ENCODE measurements around the gene DMD. TPM values are rescaled to one million over a fixed set of nuclear protein-coding genes. Genes with fewer than 3 reads are reported as not detected.

The DMD gene
- total and polyA plus RNA-seq, 2 of the 8 experiments (the other 6 are each of a cell fraction or from before 2014, with no cell fraction given): 4.8 to 7.4 TPM

DNA sequence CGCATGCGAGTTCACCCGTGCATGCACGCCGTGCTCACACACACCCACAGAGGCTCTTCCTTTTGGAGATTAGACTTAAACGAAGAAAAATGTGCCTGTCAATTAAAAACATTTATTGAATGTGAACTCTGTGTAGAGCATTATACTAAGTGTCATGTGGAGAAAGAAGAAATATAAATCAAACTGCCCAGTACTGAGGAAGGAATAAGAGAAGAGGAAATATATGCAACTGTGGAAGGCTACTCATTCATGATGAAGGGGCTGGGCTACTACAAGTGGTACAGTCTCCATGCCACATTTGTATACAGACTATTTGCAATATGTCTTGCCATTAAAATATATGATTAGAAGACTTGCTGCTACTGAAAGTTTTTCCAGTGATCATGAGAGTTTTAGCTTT is 714.7 kb downstream of the DMD start:
- CTCF ChIA-PET (ENCODE audit: partially characterized antibody): no interaction called here
- no peaks in the 10 kb centered on the region for H3K4me1 ChIP-seq (replicated peaks in 1 of 4; ENCODE audit: control insufficient read depth in 3 of 4, insufficient read depth in 4 of 4, low read length in 3 of 4)
- no peak for FAIRE-seq

More for the DNA sequence above, 714.7 kb downstream of the DMD start:
- no peak overlapping the region for H2BK5ac ChIP-seq (ENCODE audit: low read depth, low read length)
- no peak overlapping the region for H3K23ac ChIP-seq (ENCODE audit: insufficient read length)
- POLR2A ChIA-PET (ENCODE audit: partially characterized antibody): no interaction called here
- no peaks in the 10 kb centered on the region for H3K9me3 ChIP-seq (ENCODE audit: insufficient read depth in 2 of 2, low read depth in 1 of 2, low read length in 1 of 2)
- no peak overlapping the region for H2BK12ac ChIP-seq (ENCODE audit: low read depth, low read length)
- H3K18ac ChIP-seq (ENCODE audit: extremely low read depth, low read length): no peak overlapping the region
- H2AK5ac ChIP-seq (ENCODE audit: low read depth, low read length): no peak overlapping the region
- H3K36me3 ChIP-seq (ENCODE audit: control insufficient read depth in 2 of 4, insufficient read depth in 4 of 4, low read length in 3 of 4): no peaks in the 10 kb centered on the region
- TF ChIP-seq PHF8 (conservative IDR thresholded peaks at IDR 0.05; ENCODE audit: low read depth, low read length) (no peak), BACH1 (IDR thresholded peaks at IDR 0.05; ENCODE audit: low read length) (no peak), RBBP5 (IDR thresholded peaks at IDR 0.05; ENCODE audit: borderline replicate concordance, low read depth, low read length) (no peak), GTF2F1 (IDR thresholded peaks at IDR 0.05; ENCODE audit: borderline replicate concordance, low read depth, low read length) (no peak), MAFK (IDR thresholded peaks at IDR 0.05; ENCODE audit: low read depth, low read length) (no peak), RXRA (IDR thresholded peaks at IDR 0.05; ENCODE audit: insufficient read depth, low read depth, low read length) (no peak), SRF (IDR thresholded peaks at IDR 0.05; ENCODE audit: low read depth, low read length) (no peak), SP4 (IDR thresholded peaks at IDR 0.05; ENCODE audit: low read length) (no peak)
- TF ChIP-seq, protein P1, sequence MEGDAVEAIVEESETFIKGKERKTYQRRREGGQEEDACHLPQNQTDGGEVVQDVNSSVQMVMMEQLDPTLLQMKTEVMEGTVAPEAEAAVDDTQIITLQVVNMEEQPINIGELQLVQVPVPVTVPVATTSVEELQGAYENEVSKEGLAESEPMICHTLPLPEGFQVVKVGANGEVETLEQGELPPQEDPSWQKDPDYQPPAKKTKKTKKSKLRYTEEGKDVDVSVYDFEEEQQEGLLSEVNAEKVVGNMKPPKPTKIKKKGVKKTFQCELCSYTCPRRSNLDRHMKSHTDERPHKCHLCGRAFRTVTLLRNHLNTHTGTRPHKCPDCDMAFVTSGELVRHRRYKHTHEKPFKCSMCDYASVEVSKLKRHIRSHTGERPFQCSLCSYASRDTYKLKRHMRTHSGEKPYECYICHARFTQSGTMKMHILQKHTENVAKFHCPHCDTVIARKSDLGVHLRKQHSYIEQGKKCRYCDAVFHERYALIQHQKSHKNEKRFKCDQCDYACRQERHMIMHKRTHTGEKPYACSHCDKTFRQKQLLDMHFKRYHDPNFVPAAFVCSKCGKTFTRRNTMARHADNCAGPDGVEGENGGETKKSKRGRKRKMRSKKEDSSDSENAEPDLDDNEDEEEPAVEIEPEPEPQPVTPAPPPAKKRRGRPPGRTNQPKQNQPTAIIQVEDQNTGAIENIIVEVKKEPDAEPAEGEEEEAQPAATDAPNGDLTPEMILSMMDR (IDR thresholded peaks at IDR 0.05; ENCODE audit: control extremely low read depth in 1 of 3, insufficient read depth in 1 of 3, low read depth in 1 of 3, low read length in 3 of 3): no peak
- no peaks in the 10 kb centered on the region for H4K20me1 ChIP-seq (replicated peaks in 1 of 2; ENCODE audit: control insufficient read depth in 1 of 2, insufficient read depth in 2 of 2, low read length in 2 of 2)
- no peak overlapping the region for H3K27ac ChIP-seq (ENCODE audit: low read depth, low read length)
- H3K79me2 ChIP-seq (ENCODE audit: control insufficient read depth in 1 of 2, insufficient read depth in 2 of 2, low read length in 2 of 2): no peaks in the 10 kb centered on the region
- H3K27me3 ChIP-seq (replicated peaks in 1 of 4; ENCODE audit: control insufficient read depth in 3 of 4, extremely low read depth in 1 of 4, insufficient read depth in 3 of 4, low read length in 3 of 4): no peaks in the 10 kb centered on the region
- H3K79me1 ChIP-seq (ENCODE audit: low read depth, low read length): no peaks in the 10 kb centered on the region
- DNase-seq (ENCODE audit: low read depth in 1 of 2, low spot score in 2 of 2): no peak
- H3K4me3 ChIP-seq (ENCODE audit: extremely low read depth in 1 of 4, insufficient read depth in 2 of 4, low read depth in 3 of 4, low read length in 4 of 4): no peak overlapping the region
- H3K14ac ChIP-seq (ENCODE audit: insufficient read length): no peak overlapping the region
- no peak overlapping the region for H2AFZ ChIP-seq (ENCODE audit: low read length)
- WGBS, 2 experiments (ENCODE audit: extremely low coverage in 1 of 2, insufficient coverage in 1 of 2, insufficient read length in 1 of 2, insufficient replicate concordance in 2 of 2, low coverage in 1 of 2, low lambda C conversion rate in 2 of 2, missing lambda C conversion rate in 1 of 2): 82% methylated on average over 3 of the region's 6 CpGs; no CpG with 5 or more reads in 1 of the 2 experiments
- no peak overlapping the region for H4K91ac ChIP-seq (replicated peaks; ENCODE audit: insufficient read length, low read length)
- H2BK120ac ChIP-seq (replicated peaks; ENCODE audit: low read depth, low read length): no peak overlapping the region
- H4K8ac ChIP-seq (ENCODE audit: extremely low read depth, insufficient read depth, low read length): no peak overlapping the region
- no peak overlapping the region for H3K56ac ChIP-seq (replicated peaks; ENCODE audit: insufficient read length, low read depth, low read length)
- H3K23me2 ChIP-seq (ENCODE audit: low read depth, low read length): no peaks in the 10 kb centered on the region
- no peak overlapping the region for H2BK20ac ChIP-seq (ENCODE audit: low read length)
- H3K4ac ChIP-seq (replicated peaks; ENCODE audit: insufficient read length, low read depth, low read length): no peak overlapping the region
- H4K5ac ChIP-seq (ENCODE audit: insufficient read length, low read depth, low read length): no peak overlapping the region
- no peak overlapping the region for H2BK15ac ChIP-seq (ENCODE audit: low read length)
- no peak overlapping the region for H3K4me2 ChIP-seq (ENCODE audit: insufficient read depth in 1 of 2, low read depth in 2 of 2, low read length in 2 of 2)
- H3K9ac ChIP-seq (replicated peaks in 1 of 4; ENCODE audit: extremely low read depth in 1 of 4, low read depth in 3 of 4, low read length in 3 of 4): no peak overlapping the region

All from H1 (cell line).